ENCODE data around the gene CLIP4. TPM values are rescaled to one million over a fixed set of nuclear protein-coding genes. Genes with fewer than 3 reads are reported as not detected.
"Not testable (repeated sequence)": the region's sequence is repeated elsewhere in the genome, so short reads cannot be mapped to it uniquely, and the experiment has no call there.

CLIP4 gene
- total and polyA plus RNA-seq, 4 experiments from 2014 or later, result 23.1 to 69.2 (median 44.9) TPM

- no peaks in the 10 kb centered on the region for H3K36me3 Mint-ChIP-seq
- ChIA-PET POLR2A (ENCODE audit: partially characterized antibody) (no interaction called here), CTCF (ENCODE audit: partially characterized antibody) (no interaction called here)
- H3K27ac ChIP-seq (ENCODE audit: low read depth, low read length), result no peak overlapping the region
- no peak overlapping the region for H3K4me3 Mint-ChIP-seq
- no peak overlapping the region for H3K4me3 ChIP-seq (ENCODE audit: low read length in 2 of 2)
- intact Hi-C loops (cut with micrococcal nuclease), result no loop called here
- H3K36me3 ChIP-seq (ENCODE audit: insufficient read depth, low read length), result no peaks in the 10 kb centered on the region
- no peak for DNase-seq
- H3K27me3 ChIP-seq (ENCODE audit: insufficient read depth, low read length), result no peaks in the 10 kb centered on the region
- no peaks in the 10 kb centered on the region for H3K9me3 Mint-ChIP-seq
- H3K9me3 ChIP-seq (ENCODE audit: control insufficient read depth in 1 of 2, low read length in 2 of 2), result no peaks in the 10 kb centered on the region
- no peaks in the 10 kb centered on the region for H3K4me1 ChIP-seq (ENCODE audit: insufficient read depth, low read length)
- H3K27me3 Mint-ChIP-seq, result peaks cover 4 to 5% of the 10 kb centered on the region in 2 donors
- H3K27ac Mint-ChIP-seq, result peak overlapping the region in 1 of 7 donors; percentile 13
- no peaks in the 10 kb centered on the region for H3K4me1 Mint-ChIP-seq
Measured at GRCh38 chr2:29105375-29105774, 9.8 kb upstream of the CLIP4 start.

- Mint-ChIP-seq H3K27me3 (peaks cover 2 to 5% of the 10 kb centered on the region in 2 donors), H3K4me1 (no peaks in the 10 kb centered on the region), H3K36me3 (no peaks in the 10 kb centered on the region), H3K9me3 (no peaks in the 10 kb centered on the region), H3K4me3 (no peak overlapping the region), H3K27ac (peak overlapping the region in 1 of 7 donors; percentile 1)
- Histone ChIP-seq H3K4me1 (ENCODE audit: insufficient read depth, low read length) (no peaks in the 10 kb centered on the region), H3K27me3 (ENCODE audit: insufficient read depth, low read length) (no peaks in the 10 kb centered on the region), H3K27ac (ENCODE audit: low read depth, low read length) (no peak overlapping the region), H3K9me3 (ENCODE audit: control insufficient read depth in 1 of 2, low read length in 2 of 2) (no peaks in the 10 kb centered on the region), H3K4me3 (ENCODE audit: low read length in 2 of 2) (no peak overlapping the region), H3K36me3 (ENCODE audit: insufficient read depth, low read length) (no peaks in the 10 kb centered on the region)
- intact Hi-C loops (cut with micrococcal nuclease), result no loop called here
- DNase-seq, result no peak
- ChIA-PET CTCF (ENCODE audit: partially characterized antibody) (no interaction called here), POLR2A (ENCODE audit: partially characterized antibody) (interaction anchor here (0.8 to 1.7 kb wide), 2 partner anchors 9 to 10 kb away, joined by 3 to 7 read pairs; no protein-coding TSS in a partner anchor)
Measured at GRCh38 chr2:29106256-29106655, 9.0 kb upstream of the CLIP4 start.

- H3K4me1 ChIP-seq (ENCODE audit: insufficient read depth, low read length), result no peaks in the 10 kb centered on the region
- Mint-ChIP-seq H3K4me3 (no peak overlapping the region), H3K9me3 (no peaks in the 10 kb centered on the region), H3K27me3 (peaks cover 2 to 4% of the 10 kb centered on the region in 2 donors), H3K27ac (no peak overlapping the region), H3K4me1 (no peaks in the 10 kb centered on the region), H3K36me3 (no peaks in the 10 kb centered on the region)
- no peak for DNase-seq
- H3K27me3 ChIP-seq (ENCODE audit: insufficient read depth, low read length), result no peaks in the 10 kb centered on the region
- H3K4me3 ChIP-seq (ENCODE audit: low read length in 2 of 2), result no peak overlapping the region
- no peak overlapping the region for H3K27ac ChIP-seq (ENCODE audit: low read depth, low read length)
- no peaks in the 10 kb centered on the region for H3K36me3 ChIP-seq (ENCODE audit: insufficient read depth, low read length)
- intact Hi-C loops (cut with micrococcal nuclease), result no loop called here
- CTCF ChIA-PET (ENCODE audit: partially characterized antibody), result interaction anchor here (1.0 kb wide), 1 partner anchor 12 kb away, joined by 4 read pairs; no protein-coding TSS in a partner anchor
- no peaks in the 10 kb centered on the region for H3K9me3 ChIP-seq (ENCODE audit: control insufficient read depth in 1 of 2, low read length in 2 of 2)
- POLR2A ChIA-PET (ENCODE audit: partially characterized antibody), result interaction anchor here (0.8 to 1.7 kb wide), 2 partner anchors 8 to 9 kb away, joined by 3 to 7 read pairs; no protein-coding TSS in a partner anchor
Measured at GRCh38 chr2:29106980-29107388, 8.2 kb upstream of the CLIP4 start.

- H3K4me1 Mint-ChIP-seq; H3K27ac ChIP-seq (ENCODE audit: low read depth, low read length); H3K27ac Mint-ChIP-seq; H3K36me3 Mint-ChIP-seq; H3K4me3 ChIP-seq (ENCODE audit: low read length in 2 of 2); DNase-seq; H3K4me1 ChIP-seq (ENCODE audit: insufficient read depth, low read length); intact Hi-C loops (cut with micrococcal nuclease); H3K9me3 Mint-ChIP-seq; H3K4me3 Mint-ChIP-seq; H3K9me3 ChIP-seq (ENCODE audit: control insufficient read depth in 1 of 2, low read length in 2 of 2); H3K27me3 ChIP-seq (ENCODE audit: insufficient read depth, low read length); H3K27me3 Mint-ChIP-seq; H3K36me3 ChIP-seq (ENCODE audit: insufficient read depth, low read length): not testable (repeated sequence)
- ChIA-PET POLR2A (ENCODE audit: partially characterized antibody) (interaction anchor here (1.7 kb wide), 1 partner anchor 9 kb away, joined by 7 read pairs; no protein-coding TSS in a partner anchor), CTCF (ENCODE audit: partially characterized antibody) (interaction anchor here (1.0 kb wide), 1 partner anchor 12 kb away, joined by 4 read pairs; no protein-coding TSS in a partner anchor)
Measured at GRCh38 chr2:29107547-29107946, 7.7 kb upstream of the CLIP4 start.

- no peaks in the 10 kb centered on the region for H3K36me3 Mint-ChIP-seq
- Histone ChIP-seq H3K9me3 (ENCODE audit: control insufficient read depth in 1 of 2, low read length in 2 of 2) (no peaks in the 10 kb centered on the region), H3K27me3 (ENCODE audit: insufficient read depth, low read length) (no peaks in the 10 kb centered on the region), H3K27ac (ENCODE audit: low read depth, low read length) (no peak overlapping the region), H3K36me3 (ENCODE audit: insufficient read depth, low read length) (no peaks in the 10 kb centered on the region), H3K4me3 (ENCODE audit: low read length in 2 of 2) (no peak overlapping the region), H3K4me1 (ENCODE audit: insufficient read depth, low read length) (no peaks in the 10 kb centered on the region)
- no peaks in the 10 kb centered on the region for H3K4me1 Mint-ChIP-seq
- H3K27me3 Mint-ChIP-seq, result peaks cover 2 to 4% of the 10 kb centered on the region in 2 donors
- H3K9me3 Mint-ChIP-seq, result no peaks in the 10 kb centered on the region
- H3K4me3 Mint-ChIP-seq, result no peak overlapping the region
- ChIA-PET POLR2A (ENCODE audit: partially characterized antibody) (no interaction called here), CTCF (ENCODE audit: partially characterized antibody) (no interaction called here)
- DNase-seq, result no peak
- no peak overlapping the region for H3K27ac Mint-ChIP-seq
- intact Hi-C loops (cut with micrococcal nuclease), result no loop called here
Measured at GRCh38 chr2:29108225-29108624, 7.0 kb upstream of the CLIP4 start.

GRCh38 chr2:29109246-29109645 lies 6.0 kb upstream of the CLIP4 start:
- POLR2A ChIA-PET (ENCODE audit: partially characterized antibody), result no interaction called here
- H3K27me3 Mint-ChIP-seq, result peaks cover 2 to 4% of the 10 kb centered on the region in 2 donors

GRCh38 chr2:29110916-29111535 lies 4.2 kb upstream of the CLIP4 start:
- H3K36me3 Mint-ChIP-seq, result peaks cover 0 to 5% of the 10 kb centered on the region in 2 donors
- no peak overlapping the region for H3K4me3 ChIP-seq (ENCODE audit: low read length in 2 of 2)
- H3K4me3 Mint-ChIP-seq, result no peak overlapping the region
- no peaks in the 10 kb centered on the region for H3K27me3 ChIP-seq (ENCODE audit: insufficient read depth, low read length)
- ChIA-PET CTCF (ENCODE audit: partially characterized antibody) (no interaction called here), POLR2A (ENCODE audit: partially characterized antibody) (no interaction called here)
- DNase-seq, result no peak
- no peaks in the 10 kb centered on the region for H3K9me3 Mint-ChIP-seq
- H3K9me3 ChIP-seq (ENCODE audit: control insufficient read depth in 1 of 2, low read length in 2 of 2), result no peaks in the 10 kb centered on the region
- peaks cover 11% of the 10 kb centered on the region for H3K4me1 ChIP-seq (ENCODE audit: insufficient read depth, low read length)
- H3K4me1 Mint-ChIP-seq, result peaks cover 5 to 12% (median 9%) of the 10 kb centered on the region in 4 donors
- intact Hi-C loops (cut with micrococcal nuclease), result loop anchor here (10.0 kb wide), 1 partner anchor 1034 kb away; the partner anchor contains the start of gene YPEL5
- H3K27ac Mint-ChIP-seq, result no peak overlapping the region
- no peak overlapping the region for H3K27ac ChIP-seq (ENCODE audit: low read depth, low read length)
- H3K27me3 Mint-ChIP-seq, result peaks cover 2 to 4% of the 10 kb centered on the region in 2 donors
- no peaks in the 10 kb centered on the region for H3K36me3 ChIP-seq (ENCODE audit: insufficient read depth, low read length)

More at GRCh38 chr2:29109246-29109645, 6.0 kb upstream of the CLIP4 start:
- CTCF ChIA-PET (ENCODE audit: partially characterized antibody), result no interaction called here
- Histone ChIP-seq H3K36me3 (ENCODE audit: insufficient read depth, low read length) (no peaks in the 10 kb centered on the region), H3K27me3 (ENCODE audit: insufficient read depth, low read length) (no peaks in the 10 kb centered on the region), H3K4me1 (ENCODE audit: insufficient read depth, low read length) (peaks cover 3% of the 10 kb centered on the region), H3K4me3 (ENCODE audit: low read length in 2 of 2) (no peak overlapping the region), H3K9me3 (ENCODE audit: control insufficient read depth in 1 of 2, low read length in 2 of 2) (no peaks in the 10 kb centered on the region), H3K27ac (ENCODE audit: low read depth, low read length) (no peak overlapping the region)
- Mint-ChIP-seq H3K36me3 (no peaks in the 10 kb centered on the region), H3K4me1 (peaks cover 0 to 5% (median 2%) of the 10 kb centered on the region in 4 donors), H3K9me3 (no peaks in the 10 kb centered on the region), H3K27ac (no peak overlapping the region), H3K4me3 (no peak overlapping the region)
- DNase-seq, result no peak
- intact Hi-C loops (cut with micrococcal nuclease), result no loop called here

Data from CD4-positive, alpha-beta memory T cell (primary cell).